ENCODE data around the gene DHX8. TPM values are rescaled to one million over a fixed set of nuclear protein-coding genes. Genes with fewer than 3 reads are reported as not detected.

The DHX8 gene
- total RNA-seq, 1 donor from 2014 or later = 54.2 TPM

DNA sequence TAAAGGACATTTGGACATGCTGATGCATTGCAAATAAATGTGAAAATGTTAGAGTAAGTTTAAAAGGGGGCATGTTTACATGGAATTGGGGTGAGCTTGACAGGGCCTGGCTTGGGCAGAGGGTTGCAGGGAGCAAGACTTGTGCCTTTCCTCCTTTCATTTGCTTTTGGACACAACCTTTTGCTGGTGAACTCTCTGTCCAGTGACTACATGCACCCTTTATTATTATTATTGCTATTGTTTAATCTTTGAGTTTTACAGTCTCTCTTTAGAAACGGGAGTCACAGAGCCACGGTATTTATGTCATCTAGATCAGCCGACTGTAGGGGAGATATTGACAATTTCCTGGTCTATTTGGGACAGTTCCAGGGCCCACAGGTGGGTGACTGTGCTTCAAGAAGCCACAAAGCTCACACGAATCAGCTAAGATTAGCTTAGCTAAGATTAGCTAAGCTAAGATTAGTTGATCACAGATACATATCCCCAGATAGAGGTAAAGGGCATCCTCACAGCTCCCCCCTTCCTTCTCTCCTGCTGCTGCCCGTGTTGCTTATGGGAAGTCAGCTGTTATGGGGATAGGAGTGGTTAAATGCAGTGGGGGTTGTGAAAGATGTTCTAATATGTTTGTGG, 91.2 kb downstream of the DHX8 start:
- DNase-seq = no peak
- Mint-ChIP-seq H3K27ac (no peak overlapping the region), H3K4me3 (no peak overlapping the region), H3K4me1 (peaks cover 23% of the 10 kb centered on the region), H3K36me3 (ENCODE audit: low read depth) (no peaks in the 10 kb centered on the region), H3K9me3 (no peaks in the 10 kb centered on the region), H3K27me3 (no peaks in the 10 kb centered on the region)
- intact Hi-C loops (cut with micrococcal nuclease) = no loop called here

Other genes starting within 250 kb of the DHX8 start
- 5,051 and 5,500 TPM in 2 replicates for gene RNU2-1, start 250.0 kb upstream of the DHX8 start, total RNA-seq
- gene ARL4D, start 85.0 kb upstream of the DHX8 start, total RNA-seq = 3.3 and 3.5 TPM in 2 replicates
- gene ETV4, start 62.4 kb downstream of the DHX8 start, total RNA-seq = 7.7 and 8.3 TPM in 2 replicates
- gene MEOX1, start 177.9 kb downstream of the DHX8 start, total RNA-seq = 0.21 and 0.50 TPM in 2 replicates